HS-5 (cell line): ENCODE measurements around the gene PRKCE.

Experiments
- DNase-seq: peaks from one replicate; pipeline ENCODE4 v3.0.0-alpha.2; 2012; ENCODE audit warnings: low read depth

PRKCE gene

DNA sequence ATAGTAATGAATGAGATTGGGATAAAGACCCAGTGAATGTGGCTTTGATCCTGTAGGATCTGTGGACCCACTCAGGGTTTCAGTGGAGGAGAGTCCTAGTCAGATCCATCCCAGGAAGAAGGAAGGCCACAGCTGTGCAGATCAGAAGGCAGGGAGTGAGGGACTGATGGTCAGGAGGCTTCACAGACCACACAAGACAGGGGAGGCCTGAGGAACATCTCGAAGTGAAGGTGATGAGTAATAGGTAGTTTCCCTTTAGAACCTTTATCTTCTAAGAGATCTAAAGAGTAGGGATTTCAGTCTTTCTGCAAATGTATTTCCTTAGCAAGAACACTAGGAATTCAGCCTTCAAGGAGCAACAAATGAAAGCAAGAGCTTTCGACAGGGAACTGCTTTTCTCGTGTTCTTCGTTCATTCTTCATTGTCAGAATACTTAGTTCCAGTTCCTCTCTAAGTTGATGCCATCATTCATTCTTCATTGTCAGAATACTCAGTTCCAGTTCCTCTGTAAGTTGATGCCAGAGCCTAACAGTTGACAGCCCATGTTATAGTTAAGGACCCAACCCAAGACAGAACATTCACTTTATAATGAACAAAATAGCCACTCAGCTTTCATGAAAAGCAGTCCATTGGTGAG, 495.5 kb downstream of the PRKCE start:
- no peak for DNase-seq

DNA sequence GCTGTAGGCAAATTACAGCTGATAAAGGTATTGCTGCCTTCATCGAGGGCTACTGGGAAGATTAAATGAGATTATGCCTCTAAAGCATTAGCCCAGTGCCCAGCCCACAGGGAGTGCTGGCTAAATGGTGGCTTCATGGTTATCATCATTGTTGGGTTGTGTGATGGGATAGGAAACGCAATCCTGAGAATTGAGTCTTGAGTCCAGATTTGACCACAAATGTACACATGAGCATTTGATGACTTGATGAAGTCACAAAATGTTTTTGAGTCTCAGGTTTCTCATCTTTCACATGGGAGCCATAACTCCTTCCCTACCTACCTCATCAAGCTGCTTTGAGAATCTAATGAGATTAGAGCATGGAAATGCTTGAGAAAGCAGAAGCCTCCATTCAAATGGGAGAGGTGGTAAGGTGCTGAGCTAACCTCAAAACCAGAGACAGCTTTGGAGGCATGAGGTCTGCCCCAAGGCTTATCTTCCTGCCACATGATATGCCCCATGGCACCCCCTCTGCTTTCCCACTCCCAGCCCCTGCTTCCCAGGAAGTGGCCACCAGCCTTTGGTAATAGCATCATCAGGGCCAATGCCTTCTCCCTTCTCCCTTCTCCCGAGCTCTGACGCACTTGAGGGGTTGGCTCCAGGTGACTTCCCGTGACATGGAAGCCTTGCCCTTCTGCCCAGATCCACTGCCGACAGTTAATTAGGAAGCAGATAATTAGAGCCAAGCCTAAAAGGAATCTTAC, 496.3 kb downstream of the PRKCE start:
- DNase-seq, result no peak

DNA sequence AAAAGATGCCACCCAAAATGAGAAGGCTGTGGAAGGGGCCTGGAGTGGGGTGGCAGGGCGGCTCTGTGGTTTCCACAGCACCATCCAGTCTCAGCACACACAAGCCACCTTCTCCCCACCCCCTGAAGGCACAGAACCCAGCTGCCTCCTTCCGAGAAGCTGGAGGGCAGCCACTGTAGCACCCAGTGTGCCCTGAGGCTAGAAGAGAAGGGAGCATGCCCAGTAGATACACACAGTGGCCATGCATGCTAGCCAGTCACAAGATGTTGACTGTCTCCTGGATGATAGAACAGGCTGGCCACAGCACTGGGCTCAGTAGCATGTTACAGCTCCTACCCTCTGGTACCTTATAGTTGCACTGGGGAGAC, 496.9 kb downstream of the PRKCE start:
- DNase-seq, result no peak

DNA sequence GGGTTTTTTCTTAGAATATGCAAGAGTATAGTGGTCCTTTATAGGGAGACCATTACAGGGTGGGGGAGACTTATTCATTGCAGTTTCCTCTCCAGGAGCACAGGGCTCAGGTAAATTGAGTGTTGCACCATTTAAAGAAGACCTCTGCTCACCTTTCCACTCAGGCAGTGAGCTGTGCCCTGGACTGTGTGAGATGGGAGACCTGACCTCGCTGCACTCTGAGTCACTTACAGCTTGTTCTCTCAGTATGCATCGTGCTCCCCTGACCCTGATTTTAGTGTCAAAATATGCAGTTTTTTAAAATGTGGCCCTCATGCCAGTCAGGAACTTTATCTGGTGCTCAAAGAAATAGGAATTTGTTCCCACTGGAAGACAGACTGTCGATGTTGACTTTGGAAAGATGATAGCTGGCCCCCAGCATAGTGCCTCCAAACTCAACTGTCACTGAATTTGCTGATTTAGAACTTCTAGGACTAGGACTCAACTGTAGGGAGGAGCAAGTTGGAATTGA, 499.0 kb downstream of the PRKCE start:
- no peak for DNase-seq

DNA sequence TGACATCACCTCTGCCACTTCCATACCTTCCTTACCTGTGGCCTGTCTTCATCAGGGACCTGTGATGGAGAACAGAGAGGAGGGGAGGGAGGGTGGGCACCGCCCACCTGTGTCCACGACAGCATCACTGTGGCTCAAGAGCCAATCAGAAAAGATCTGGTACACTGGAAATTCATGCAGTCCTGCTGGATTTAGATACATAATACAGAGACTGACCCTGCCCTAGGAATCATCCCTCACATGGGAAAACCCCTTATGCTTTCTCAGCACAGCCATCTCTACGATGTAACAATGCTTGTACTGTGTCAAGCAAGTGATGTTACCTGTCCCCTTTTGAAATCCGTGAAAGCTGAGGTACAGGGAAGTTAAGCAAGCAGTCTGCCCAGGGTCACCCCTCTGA, 500.1 kb downstream of the PRKCE start:
- no peak for DNase-seq

DNA sequence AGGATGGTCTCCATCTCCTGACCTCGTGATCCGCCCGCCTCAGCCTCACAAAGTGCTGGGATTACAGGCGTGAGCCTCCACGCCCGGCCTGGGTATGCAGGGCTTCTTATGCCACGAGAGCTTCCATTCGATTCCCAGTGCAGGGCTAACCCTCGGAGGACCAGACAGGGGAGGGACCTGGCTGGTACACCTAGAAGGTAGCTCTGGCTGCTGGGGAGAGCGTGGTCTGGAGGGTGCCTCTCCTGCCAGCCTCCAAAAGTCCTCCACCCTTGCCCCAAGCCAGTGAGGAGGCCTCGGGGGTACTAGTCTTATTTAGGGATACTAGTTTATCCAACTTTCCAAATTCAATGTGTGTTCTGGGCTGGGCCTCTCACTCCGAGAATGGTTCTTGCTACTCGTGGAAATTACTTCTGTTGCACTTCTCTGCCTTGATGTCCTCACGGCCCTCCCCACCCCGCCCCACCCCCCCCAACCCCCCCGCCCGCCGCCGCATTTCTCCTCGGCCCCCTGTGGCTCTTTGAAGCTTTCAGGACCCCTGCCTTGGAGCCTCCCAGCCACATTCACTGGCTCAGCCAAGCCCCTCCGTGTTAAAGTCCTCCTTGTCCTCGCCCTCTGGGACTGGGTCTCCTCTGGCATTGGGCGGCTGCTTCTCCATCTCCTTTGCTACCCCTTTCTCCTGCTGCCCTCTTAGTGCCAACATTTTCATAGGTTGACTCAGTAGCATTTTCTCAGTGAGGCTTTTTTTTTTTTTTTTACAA, 502.7 kb downstream of the PRKCE start:
- DNase-seq, result no peak

DNA sequence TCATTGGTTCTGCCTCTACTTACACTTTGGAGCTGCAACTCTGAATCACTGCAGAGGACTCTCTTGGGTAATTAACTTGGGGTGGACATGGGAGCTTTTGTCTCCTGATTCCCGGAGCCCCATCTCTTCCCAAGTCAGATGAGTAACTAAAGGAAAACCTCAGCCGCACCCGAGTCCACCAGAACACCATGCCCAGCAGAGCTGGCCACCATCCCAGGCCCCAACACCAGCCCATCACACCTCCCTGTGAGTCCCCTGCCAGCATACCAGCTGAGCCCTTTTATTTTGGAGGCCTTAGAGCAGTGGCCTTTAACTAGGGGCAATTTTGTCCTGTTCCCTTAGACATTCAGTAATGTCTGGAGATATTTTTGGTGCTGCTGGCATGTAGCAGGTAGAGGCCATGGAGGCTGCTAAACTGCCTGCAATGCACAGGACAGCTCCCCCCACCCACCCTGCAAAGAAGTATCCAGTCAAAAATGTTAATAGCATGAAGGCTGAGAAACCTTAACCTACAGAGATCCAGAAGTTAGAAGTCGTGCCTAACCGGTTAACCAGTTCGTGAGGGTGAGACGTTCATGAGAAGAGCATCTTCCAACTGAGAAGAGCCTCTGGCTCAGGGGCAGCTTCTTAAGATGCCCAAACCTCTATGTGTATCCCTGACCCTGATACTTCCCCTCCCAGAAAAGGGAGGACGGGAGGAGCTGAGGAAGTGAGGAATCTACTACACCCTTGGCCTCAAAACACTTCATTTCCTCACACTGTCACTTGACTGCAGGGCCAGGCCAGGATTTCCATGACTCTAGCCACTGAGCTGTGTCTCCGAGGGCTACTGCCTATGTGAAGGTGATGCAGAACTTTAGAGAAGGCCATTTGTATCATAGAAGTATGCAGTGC, 505.8 kb downstream of the PRKCE start:
- DNase-seq, result no peak

DNA sequence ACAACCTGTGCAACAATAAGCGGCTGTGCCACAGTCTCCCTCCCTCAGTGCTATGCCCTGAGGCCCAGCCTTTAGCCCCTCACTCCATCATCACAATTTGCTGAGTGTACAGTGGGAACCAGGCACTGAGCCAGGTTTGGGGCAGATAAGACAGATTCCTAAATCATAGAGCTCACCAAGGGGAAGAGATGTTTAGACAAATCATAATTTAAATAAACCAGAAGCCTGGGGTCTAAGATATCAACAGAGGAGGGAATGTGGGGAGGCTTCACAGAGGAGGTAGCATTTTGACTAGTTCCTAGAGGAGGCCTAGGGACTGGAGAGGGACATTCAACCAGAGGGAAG, 506.5 kb downstream of the PRKCE start:
- DNase-seq, result no peak

DNA sequence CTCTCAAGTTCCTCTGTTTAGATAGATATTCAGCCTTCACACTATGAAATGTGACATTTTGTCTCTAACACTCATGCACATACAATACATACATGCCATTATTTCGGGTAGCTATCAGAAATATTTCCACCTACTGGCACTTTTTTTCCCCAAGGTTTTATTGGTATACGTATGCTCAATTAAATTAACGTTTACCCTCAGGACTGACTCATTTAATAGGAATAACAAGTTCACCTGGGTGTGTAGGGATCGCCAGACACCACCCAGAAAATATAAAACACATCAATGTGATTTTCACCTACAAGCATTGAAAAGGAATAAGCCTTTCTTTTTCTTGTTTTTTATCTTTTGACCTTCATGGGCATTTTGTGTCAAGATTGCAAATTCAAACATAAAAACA, 507.2 kb downstream of the PRKCE start:
- no peak for DNase-seq

DNA sequence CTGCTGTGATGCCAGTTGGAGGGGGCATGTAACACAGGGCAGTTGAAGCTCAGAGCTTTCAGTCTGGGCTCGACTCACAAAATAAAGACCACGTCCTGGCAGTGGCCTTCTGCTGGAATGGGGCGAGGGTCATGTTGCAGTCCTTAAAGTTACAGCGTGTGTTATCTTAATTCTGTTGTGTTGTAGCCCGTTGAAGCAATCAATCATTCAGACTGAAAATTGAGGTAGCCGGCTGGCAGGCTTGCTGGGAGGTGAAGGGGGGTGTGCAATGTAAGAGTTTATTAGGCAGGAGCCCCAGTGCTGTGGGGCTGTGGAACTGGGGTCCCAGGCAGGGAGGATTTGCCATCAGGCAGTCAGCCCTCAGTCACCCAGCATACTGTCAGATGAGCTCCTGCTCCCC, 508.9 kb downstream of the PRKCE start:
- no peak for DNase-seq

DNA sequence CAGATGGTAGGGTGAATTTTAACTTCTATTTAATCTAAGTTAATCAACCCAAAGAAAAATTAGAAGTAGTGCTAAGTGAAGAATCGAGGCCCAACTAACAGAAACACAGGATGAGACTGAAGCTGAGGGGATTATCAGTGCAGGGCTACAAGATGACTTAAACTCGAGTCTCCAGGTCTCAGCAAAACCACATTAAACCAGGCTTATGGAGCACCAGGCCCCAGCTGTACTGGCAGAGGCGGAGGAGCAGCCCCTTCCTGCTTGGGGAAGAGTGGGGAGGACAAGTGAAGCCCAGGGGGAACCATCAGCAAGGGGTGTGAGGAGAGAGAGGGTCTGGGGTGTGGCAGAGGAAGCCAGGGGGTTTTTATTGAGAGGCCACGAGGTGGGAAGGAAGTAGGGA, 509.8 kb downstream of the PRKCE start:
- no peak for DNase-seq

DNA sequence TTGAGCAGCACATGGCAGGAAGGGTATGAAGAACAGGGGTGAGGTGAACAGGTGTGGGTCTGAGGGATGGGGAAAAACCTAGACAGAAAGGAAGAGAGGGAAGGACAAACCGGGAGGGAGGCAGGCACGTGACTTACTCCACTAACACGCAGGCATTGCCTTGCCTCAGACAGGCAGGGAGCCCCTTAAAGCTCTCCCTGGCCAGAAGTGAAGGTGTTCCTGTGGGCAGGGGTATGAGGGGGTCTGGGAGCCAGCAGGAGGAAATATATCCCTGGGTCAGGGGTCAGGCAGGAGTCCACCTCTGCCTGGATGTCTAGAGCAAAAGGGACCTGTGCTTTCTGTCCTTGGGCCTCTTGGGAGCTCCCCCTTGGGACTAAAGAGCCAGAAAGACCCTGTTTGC, 510.4 kb downstream of the PRKCE start:
- DNase-seq, result no peak

DNA sequence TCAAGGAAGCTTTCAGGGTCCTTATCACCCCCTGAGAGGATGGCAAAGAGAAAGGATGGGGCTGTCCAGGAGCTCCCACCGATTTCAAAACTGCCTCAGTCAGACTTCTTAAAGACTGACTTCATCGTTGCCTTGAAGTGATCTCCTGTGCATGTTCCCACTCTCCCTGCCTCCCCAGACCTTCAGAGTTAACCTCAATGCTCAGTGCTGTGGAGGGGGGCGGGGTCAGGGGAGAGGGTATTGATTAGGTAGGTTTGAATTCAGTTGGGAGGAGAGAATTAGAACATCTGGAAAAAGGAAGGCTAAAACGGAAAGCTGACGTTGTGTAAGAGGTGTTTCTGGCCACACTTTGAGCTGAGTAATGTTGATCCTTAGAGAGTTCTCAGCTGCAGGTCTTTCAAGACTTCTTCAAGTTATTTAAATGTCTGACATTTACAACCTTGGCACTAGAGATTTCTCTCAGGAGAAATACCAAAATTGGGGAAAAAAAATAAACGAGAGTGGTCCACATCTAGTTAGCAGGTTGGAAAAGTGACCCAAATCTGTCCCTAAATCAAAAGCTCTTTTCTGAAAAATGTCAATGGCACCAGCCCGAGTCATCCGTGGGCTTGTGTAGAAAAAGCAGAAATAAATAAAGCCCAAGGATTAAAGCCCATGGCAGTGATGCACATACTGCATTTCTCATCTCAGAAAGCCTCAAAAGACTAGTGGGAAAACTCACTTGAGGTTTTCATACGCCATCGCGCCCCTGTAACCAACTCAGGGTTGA, 511.0 kb downstream of the PRKCE start:
- DNase-seq, result no peak

DNA sequence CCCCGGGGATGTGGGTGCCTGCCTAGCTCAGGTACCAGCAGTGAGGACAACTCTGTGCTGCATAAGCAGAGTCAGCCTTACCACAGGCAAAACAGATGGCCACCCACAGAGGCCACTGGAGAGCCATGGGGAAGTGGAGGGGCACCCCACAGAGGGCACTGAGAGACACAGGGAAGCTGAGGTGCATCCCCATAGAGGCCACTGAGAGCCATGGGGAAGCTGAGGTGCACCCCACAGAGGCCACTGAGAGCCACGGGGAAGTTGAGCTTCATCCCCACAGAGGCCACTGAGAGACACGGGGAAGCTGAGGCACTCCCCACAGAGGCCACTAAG, 511.6 kb downstream of the PRKCE start:
- DNase-seq, result no peak

DNA sequence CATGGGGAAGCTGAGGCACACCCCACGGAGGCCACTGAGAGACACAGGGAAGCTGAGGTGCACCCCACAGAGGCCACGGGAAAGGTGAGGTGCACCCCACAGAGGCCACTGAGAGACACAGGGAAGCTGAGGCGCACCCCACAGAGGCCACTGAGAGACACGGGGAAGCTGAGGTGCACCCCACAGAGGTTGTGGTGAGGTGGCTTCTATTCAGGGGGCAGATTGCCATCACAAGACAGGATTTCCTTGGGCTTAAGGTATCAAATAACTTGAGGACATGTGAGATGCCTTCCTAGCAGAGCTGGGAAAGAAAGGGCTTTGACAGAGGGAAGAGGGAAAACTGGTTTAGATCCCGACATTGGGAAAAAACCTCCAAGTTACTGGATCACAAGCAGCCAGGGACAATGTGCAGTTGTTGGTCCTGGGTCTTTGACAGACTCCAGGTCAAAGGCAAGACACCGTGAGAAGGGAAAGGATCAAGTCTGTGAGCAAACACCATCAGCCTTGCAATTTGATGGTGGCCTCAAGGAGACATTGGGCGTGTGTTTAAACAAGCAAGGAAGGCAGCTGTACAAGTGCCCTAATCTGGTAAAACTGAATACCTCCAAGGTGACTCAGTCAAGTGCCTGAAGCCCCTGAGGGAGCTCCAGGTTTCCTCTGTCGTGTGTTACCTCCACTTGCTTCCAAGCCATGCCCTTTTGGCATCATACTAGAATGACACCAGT, 512.5 kb downstream of the PRKCE start:
- no peak for DNase-seq

DNA sequence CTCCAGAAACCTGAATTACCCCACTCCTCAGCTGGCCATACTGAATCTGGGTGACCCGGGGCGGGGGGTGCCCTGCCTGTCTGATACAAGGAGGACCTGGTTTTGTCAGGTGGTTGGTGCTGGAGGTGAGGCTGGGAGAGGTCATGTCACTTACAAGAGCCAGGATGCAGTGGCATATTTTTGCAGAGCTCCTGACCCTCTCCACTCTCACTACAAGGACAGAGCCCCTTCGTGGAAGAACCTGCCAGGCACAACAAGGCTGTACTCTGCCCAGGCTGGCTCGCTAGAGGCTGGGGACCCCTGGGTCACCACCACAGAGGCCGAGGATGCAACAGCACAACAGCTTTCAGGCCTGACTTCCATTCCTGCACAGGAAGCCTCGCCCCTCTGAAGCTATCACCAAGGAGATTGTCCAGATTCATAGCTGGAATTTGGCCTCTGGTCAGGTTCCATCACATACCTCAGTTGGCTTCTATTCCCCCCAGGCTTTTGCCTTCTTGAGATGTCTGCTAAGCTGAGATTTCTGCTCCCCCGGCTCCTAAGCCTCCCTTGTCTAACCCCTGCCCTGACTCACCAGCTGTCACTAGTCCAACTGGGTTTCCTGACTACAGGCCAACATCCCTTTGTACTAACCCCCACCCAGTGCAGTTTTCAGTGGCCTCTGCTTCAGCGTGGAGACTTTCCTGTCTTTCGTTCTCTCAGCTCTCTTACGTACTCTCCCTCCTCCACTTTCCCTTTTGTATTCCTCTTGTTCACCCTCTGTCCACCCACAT, 513.2 kb downstream of the PRKCE start:
- peak; percentile 74 for DNase-seq

DNA sequence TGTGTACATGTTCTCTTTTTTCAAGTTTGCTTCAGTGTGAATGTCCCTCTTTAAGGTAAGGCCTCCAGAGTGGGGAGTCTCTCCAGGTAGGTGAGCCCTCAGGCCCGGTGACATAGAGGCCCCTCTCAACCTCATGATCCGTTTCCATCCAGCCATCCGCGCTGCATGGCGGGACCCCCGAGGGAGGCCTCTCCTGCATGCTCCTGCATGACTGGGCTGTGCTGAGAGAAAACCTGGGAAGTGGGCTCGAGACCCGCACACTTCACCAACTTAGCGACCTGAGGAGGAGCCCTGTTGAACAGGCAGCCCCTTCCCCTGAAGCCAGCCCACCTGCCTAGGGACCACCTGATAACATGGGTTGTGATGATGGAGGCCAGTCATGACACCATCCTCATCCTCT, 514.4 kb downstream of the PRKCE start:
- DNase-seq, result no peak

DNA sequence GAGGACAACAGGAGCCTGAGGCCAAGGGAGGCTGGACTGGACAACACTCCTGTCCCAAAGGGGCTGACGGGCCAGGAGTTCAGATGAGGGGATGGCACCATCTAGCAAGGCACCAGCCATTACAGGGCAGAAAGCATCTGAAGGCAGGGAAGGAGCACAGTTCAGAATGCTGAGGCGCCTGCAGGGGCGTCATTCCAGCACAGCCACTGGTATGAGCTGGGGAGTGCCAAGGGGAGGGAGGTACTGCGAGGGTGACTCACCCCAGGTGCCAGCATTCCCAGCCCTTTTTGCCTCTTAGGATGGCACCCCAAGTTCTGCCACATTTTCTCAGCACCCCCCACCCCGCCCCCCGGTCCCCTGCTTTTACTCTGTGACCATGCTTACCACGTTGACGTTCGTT, 515.9 kb downstream of the PRKCE start:
- DNase-seq, result no peak

DNA sequence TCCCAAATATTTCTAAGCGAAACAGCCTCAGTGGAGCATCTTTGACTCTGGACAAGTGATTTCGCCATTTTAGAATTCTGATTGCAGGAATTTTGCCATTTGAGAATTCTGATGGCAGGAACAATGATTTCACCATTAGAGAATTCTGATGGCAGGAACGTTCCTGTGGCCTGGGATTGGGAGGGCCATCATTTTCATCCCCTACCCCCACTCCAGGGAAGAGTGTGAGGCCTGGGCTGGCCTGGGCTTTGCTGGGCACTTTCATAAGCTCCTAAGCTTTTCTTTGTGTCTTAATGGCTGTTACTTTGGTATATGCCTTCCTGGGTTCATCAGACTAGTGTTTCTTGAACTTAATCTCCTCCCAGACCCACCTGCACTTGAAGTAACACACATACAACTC, 516.4 kb downstream of the PRKCE start:
- DNase-seq, result no peak

DNA sequence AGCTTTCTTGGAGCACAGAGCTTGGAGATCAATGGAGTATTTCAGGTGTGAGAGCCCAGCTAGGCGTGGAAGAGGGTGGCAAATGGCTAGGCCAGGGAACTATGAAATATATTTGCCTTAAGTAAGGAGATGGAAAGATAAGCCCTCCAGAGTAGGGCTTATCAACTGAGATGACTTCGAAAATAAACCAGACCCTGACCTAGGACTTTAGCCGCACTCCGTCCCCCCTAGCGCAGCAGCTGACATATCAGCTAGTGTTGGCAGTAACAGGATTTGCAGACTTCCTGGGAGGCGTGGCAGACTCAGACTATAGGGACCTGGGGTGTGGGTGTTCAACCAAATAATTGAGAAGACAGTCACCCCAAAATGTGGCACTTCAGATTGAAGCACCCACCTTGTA, 518.0 kb downstream of the PRKCE start:
- DNase-seq, result no peak
